GM21526 (cell line): Measurements from ENCODE around the gene RAB31.
"Not testable (repeated sequence)": the region's sequence is repeated elsewhere in the genome, so short reads cannot be mapped to it uniquely, and the experiment has no call there.

Experiments
- ATAC-seq: cut with Tn5 transposase; IDR thresholded peaks from one replicate; pipeline ENCODE4 v1.9.1; 2021; ENCODE audit warnings: moderate library complexity; ENCODE audit not compliant: unreplicated experiment, low FRiP score

RAB31 gene

DNA sequence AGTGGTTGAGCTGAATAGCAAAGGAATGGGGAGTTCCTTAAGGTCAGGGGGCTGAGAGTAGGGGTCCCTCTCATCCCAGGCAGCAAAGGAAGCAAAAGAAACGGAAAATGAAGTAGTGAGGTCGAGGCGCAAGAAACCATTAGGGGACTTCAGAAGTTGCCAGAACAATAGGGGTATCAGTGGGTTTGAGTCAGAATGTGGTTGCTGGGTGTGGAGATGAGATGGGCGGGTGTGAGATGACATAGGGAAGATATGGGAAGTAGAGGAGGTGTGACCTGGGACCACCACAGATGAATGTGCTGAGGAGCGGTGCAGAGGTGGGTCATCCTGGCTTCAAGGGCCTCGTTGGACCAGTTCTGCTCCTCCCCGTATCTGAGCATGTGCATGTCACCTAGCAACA lies 192.6 kb downstream of the RAB31 start:
- no peak for ATAC-seq

DNA sequence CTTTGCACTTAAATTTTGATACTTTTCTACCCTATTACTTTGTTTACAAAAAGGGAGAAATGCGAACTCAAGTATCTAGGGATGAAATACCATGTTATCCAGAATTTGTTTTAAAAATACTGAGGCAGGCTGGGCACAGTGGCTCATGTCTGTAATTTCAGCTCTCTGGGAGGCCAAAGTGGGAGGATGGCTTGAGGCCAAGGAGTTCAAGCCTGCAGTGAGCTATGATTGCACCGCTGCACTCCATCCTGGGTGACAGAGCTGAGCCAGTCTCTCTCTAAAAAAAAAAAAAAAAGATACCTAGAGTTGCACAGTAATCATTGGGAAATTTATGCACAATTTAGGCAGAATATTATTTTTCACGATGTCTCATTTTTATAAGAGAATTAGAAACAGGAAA lies 193.3 kb downstream of the RAB31 start:
- ATAC-seq, result no peak

DNA sequence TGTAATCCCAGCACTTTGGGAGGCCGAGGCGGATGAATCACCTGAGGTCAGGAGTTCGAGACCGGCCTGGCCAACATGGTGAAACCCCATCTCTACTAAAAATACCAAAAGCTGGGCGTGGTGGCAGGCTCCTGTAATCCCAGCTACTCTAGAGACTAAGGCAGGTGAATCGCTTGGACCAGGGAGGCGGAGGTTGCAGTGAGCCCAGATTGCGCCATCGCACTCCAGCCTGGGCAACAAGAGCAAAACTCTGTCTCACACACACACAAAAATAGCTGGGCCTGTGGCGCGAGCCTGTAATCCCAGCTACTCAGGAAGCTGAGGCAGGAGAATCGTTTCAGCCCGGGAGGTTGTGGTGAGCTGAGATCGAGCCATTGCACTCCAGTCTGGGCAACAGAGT lies 194.2 kb downstream of the RAB31 start:
- ATAC-seq, result not testable (repeated sequence)

DNA sequence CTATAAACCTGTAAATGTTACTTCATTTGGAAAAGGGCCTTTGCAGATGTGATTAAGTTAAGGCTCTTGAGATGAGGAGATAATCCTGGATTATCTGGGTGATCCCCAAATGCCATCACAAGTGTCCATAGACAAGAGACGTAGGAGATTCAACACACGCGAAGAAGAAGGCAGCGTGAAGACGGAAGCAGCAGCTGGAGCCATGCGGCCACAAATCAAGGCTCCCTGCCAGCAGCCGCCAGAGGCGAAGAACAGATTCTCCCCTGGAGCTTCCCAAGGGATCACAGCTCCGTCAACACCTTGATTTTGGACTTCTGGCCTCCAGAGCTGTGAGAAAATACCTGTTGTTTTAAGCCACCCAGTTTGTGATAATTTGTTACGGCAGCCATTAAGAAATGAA lies 194.7 kb downstream of the RAB31 start:
- ATAC-seq, result no peak

DNA sequence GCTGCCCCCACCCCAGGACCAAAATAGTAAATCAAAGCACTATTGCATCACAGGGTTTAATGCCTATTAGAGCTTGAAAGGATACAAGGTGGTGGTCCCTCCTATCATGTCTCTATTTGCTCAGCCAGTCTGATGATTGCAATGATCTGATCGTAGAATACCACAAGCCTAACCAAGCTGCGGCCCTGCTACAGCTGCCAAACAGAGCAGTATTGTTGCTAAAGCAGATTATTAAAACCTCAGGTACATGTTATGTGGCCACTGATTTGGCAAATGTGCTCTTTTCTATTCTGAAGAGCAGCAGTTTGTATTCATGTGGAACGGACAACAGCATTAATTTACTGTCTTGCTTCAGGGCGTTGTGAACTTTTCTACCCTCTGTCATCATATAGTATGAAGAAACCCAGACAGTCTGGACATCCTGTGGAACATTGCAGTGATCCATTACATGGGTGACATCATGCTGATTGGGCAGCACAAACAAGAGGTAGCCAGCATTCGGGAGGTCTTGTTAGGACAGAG lies 197.4 kb downstream of the RAB31 start:
- ATAC-seq, result no peak

DNA sequence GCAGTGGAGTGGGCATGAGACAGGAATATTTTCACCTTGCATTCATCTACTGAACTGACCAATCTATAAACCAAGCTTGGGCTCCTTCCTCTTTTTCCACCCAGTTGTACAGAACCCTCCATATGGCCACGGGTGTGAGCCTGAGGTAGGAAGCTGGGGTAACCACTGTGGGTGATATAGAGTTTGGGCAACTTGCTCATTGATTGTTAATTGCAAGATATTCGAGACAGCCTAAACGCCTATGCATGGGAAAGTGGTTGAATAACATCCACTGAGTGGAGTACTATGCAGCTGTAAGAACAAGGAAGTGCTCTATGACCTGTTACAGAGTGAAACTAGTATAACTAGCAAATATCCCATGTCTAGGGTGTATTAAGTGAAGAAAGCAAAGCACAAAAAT lies 198.4 kb downstream of the RAB31 start:
- ATAC-seq, result no peak

DNA sequence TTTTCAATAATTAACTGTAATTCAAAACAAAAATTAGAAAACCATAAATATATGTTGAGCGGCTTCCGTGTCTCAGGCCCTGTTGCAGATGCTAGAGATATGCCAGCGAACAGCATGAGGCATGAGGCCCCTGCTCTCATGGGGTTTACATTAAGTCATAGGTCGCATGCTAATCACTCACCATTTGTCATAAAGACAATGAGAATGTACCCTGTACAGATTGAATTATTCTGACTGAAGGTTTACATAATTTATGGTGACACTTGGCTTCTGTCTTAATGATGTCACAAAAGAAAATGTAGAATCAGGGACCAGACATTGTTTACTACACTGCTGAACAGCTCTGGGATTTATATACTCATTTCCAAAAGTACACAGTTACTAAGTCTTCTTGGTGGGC lies 199.8 kb downstream of the RAB31 start:
- ATAC-seq, result no peak

DNA sequence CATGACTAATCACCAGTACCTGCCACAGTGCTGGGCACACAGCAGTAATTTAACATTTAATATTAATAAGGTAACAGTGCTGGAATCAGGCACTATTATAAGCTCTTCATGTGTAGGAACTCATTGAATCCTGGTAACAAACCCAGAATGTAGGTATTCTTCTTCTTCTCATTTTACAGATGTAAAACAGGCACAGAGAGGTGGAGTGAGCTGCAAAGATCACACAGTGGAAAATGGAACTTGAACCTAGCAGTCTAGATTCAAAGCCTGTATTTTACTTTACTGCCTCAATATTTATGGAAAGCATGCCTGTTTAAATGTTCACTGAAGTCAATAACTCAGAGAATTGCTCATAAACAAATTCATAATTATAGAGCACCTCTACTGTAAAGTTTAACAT lies 202.0 kb downstream of the RAB31 start:
- no peak for ATAC-seq

DNA sequence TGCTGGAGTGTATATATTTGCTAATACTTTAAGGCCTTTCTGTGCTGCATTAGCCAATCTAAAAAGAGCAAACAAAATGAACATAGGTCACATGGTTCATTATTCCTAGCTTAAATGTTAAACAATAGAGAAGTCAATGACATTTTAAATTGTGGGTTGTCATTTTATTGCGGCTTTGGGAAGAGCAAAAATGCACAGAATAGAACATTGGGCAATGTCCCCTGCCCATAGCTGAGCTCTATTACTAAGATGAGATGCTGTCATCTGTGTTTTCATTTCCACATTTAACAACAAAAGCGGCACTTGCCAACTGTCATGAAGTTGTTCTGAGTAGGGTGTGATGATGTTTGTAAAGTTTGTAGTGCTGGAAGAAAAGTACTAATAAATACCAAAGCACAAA lies 202.6 kb downstream of the RAB31 start:
- no peak for ATAC-seq

DNA sequence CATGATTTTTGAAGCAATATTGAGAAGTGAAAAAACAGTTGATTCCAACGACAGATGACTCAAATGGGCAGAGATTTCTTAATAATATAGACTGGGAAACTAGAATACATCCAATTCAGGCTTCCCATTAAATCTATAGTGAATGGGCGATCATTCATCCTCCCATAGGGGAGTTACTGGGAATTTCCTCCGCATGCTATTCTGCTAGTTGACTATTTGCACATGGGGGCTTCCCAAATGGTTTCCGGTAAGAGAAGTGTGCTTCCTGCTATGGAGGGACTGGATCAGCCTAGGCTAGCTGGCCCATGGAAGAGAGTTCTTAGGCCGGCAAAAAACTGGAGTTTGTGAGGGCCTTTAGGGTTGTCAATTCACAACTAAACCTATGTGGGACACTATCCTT lies 203.1 kb downstream of the RAB31 start:
- no peak for ATAC-seq
